ENCODE measurements around the gene MRPS10.
"Not testable (repeated sequence)": the region's sequence is repeated elsewhere in the genome, so short reads cannot be mapped to it uniquely, and the experiment has no call there.

The MRPS10 gene

DNA sequence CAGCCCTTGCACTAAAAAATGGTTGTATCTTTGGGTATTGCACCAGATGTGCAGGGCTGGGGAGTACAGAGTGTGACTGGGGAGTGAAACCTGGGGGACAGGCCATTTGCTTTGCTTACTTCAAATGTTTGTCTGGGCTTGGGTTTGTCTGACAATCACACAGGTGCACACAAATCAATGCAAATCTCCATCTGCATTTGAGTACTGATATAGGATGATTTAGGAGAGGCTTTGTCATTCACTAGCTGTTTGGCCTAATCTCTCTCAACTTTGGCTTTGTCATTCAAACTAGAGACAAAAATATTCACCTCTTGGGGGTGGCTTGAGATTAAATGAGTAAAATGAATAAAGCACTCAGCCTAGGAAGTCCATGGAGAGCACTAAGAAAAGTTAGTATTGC lies 40.7 kb downstream of the MRPS10 start:
- Histone ChIP-seq H3K27ac (no peak overlapping the region), H3K27me3 (replicated peaks) (no peaks in the 10 kb centered on the region), H3K4me3 (ENCODE audit: low read depth, low read length) (no peak overlapping the region), H3K36me3 (replicated peaks) (no peaks in the 10 kb centered on the region)
- in situ Hi-C loops (cut with HindIII; ENCODE audit: low pct_ligation_motif_present, low sequenced_read_pairs) = no loop called here
- no peak for DNase-seq
- TF ChIP-seq, protein P1, sequence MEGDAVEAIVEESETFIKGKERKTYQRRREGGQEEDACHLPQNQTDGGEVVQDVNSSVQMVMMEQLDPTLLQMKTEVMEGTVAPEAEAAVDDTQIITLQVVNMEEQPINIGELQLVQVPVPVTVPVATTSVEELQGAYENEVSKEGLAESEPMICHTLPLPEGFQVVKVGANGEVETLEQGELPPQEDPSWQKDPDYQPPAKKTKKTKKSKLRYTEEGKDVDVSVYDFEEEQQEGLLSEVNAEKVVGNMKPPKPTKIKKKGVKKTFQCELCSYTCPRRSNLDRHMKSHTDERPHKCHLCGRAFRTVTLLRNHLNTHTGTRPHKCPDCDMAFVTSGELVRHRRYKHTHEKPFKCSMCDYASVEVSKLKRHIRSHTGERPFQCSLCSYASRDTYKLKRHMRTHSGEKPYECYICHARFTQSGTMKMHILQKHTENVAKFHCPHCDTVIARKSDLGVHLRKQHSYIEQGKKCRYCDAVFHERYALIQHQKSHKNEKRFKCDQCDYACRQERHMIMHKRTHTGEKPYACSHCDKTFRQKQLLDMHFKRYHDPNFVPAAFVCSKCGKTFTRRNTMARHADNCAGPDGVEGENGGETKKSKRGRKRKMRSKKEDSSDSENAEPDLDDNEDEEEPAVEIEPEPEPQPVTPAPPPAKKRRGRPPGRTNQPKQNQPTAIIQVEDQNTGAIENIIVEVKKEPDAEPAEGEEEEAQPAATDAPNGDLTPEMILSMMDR (IDR thresholded peaks at IDR 0.05; ENCODE audit: low read depth, low read length, missing control alignments) = no peak

DNA sequence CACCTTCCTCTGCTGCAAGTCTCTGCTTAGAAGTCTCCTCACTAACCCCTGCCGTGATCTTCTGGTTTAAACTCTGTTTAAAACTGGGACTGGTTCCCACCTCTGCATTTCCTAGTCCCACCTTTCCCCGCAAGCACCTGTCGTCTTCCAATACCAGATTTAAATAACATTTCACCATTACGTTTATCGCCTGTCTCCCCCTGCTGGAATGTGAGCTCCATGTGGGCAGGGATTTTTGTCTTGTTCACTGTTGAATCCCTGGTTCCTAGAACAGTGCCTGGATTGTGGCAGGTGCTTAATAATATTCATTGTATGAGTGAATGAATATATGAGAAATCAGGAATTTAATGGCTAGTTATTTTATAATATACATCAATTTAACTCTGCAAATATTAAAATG lies 41.8 kb downstream of the MRPS10 start:
- Histone ChIP-seq H3K36me3 (replicated peaks) (no peaks in the 10 kb centered on the region), H3K27me3 (replicated peaks) (no peaks in the 10 kb centered on the region), H3K27ac (no peak overlapping the region), H3K4me3 (ENCODE audit: low read depth, low read length) (no peak overlapping the region)
- in situ Hi-C loops (cut with HindIII; ENCODE audit: low pct_ligation_motif_present, low sequenced_read_pairs) = no loop called here
- TF ChIP-seq, protein P1 (IDR thresholded peaks at IDR 0.05; ENCODE audit: low read depth, low read length, missing control alignments) = peak; percentile 55
- no peak for DNase-seq

DNA sequence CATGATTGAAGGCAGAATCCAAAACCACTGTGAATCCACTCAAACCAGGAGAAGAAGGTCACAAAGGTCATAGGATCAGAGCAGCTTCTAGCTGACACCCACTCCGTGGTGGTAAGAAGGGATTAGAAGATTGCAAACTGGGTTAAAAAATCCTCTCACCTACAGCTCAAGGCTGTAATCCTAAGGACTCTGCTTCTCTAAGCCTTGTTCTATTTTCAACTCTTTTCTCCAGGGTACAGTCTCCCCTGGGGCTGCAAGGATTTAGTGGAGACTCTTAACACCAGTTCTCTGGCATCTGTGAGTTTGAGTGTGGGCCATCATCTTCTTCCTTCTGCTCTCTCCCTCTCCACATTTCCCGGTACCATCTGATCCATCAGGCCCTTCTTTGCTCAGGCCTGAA lies 44.6 kb downstream of the MRPS10 start, which contains the start of gene GUCA1A:
Gene GUCA1A, plus strand, starts transcription at position 264 of the 400 bp plus-strand sequence. CDS start 250 bp downstream, outside the sequence.
- TF ChIP-seq, protein P1 (IDR thresholded peaks at IDR 0.05; ENCODE audit: low read depth, low read length, missing control alignments) = no peak
- H3K27me3 ChIP-seq (replicated peaks) = no peaks in the 10 kb centered on the region
- no peak within 1 kb of the TSS for H3K4me3 ChIP-seq (ENCODE audit: low read depth, low read length)
- DNase-seq = no peak
- no peaks in the 10 kb centered on the region for H3K36me3 ChIP-seq (replicated peaks)
- in situ Hi-C loops (cut with HindIII; ENCODE audit: low pct_ligation_motif_present, low sequenced_read_pairs) = no loop called here
- H3K27ac ChIP-seq = no peak within 1 kb of the TSS

DNA sequence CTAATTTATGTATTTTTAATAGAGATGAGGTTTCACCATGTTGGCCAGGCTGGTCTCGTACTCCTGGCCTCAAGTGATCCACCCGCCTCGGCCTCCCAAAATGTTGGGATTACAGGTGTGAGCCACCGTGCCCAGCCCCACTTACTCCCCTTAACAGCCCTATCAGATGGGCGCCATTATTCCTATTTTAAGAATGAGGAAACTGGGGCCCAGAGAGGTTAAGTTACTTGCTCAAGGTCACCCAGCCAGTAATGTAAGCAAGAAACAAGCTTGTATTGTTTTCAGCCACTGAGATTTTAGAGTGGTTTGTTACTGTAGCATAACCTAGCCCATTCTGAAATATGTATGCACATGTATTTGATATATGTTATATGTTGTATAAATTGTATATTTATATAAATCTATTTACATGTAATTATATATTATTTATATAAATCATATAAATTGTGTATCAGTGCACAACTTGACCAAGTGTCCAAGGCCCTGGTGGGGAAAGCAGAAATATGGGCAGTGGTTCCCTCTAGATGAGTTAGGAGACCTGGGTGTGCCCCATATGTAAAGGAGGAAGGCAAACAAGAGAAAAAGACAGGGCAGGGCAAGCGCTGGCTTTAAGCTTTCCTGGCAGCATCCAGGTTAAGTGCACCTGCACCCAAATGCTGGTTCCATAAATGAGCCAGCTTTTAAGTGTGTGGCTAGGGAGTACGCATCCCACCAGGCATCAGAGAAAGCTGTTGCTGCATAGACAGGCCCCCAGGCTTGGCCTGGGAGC lies 45.7 kb downstream of the MRPS10 start:
- no peaks in the 10 kb centered on the region for H3K27me3 ChIP-seq (replicated peaks)
- no peak overlapping the region for H3K27ac ChIP-seq
- TF ChIP-seq, protein P1 (IDR thresholded peaks at IDR 0.05; ENCODE audit: low read depth, low read length, missing control alignments) = no peak
- H3K36me3 ChIP-seq (replicated peaks) = no peaks in the 10 kb centered on the region
- in situ Hi-C loops (cut with HindIII; ENCODE audit: low pct_ligation_motif_present, low sequenced_read_pairs) = no loop called here
- no peak for DNase-seq
- no peak overlapping the region for H3K4me3 ChIP-seq (ENCODE audit: low read depth, low read length)

DNA sequence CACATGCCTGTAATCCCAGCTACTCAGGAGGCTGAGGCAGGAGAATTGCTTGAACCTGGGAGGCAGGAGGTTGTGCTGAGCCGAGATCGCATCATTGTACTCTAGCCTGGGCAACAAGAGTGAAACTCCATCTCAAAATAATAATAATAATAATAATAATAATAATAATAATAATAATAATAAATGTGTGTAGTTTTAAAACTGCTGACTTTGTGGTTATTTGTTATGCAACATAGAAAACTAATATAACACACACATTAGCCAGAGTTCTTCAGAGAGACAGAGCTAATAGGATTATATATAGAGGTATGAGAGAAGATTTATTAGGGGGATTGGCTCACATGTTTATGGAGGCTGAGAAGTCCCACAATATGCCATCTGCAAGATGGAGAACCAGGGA lies 47.9 kb downstream of the MRPS10 start:
- in situ Hi-C loops (cut with HindIII; ENCODE audit: low pct_ligation_motif_present, low sequenced_read_pairs); H3K4me3 ChIP-seq (ENCODE audit: low read depth, low read length); H3K27ac ChIP-seq; H3K36me3 ChIP-seq (replicated peaks); H3K27me3 ChIP-seq (replicated peaks); DNase-seq: not testable (repeated sequence)

DNA sequence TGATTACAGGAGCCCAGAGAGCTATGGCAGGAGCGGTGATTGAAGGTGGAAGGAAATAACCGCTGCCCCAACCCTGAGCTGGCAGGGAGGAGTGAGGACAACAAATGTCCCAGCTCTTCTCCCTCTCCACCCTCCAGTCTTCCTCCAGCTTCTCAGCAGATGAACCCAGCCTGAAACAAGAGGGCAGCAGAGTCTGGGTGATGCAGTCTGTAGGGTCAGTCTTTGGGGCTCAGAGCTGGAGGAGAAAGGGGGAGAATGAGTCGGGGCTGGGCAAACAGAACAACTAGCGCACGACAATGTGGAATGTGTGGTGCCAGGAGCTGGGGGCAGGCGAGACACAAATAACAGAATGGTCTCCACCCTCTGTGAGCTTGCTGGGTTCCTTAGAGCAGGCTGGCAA lies 49.0 kb downstream of the MRPS10 start:
- TF ChIP-seq, protein P1 (IDR thresholded peaks at IDR 0.05; ENCODE audit: low read depth, low read length, missing control alignments) = peak; percentile 23
- DNase-seq = no peak
- H3K36me3 ChIP-seq (replicated peaks) = no peaks in the 10 kb centered on the region
- in situ Hi-C loops (cut with HindIII; ENCODE audit: low pct_ligation_motif_present, low sequenced_read_pairs) = no loop called here
- no peaks in the 10 kb centered on the region for H3K27me3 ChIP-seq (replicated peaks)
- H3K27ac ChIP-seq = no peak overlapping the region
- no peak overlapping the region for H3K4me3 ChIP-seq (ENCODE audit: low read depth, low read length)
